SU-DHL-6 (cell line): ENCODE data around the gene PLAAT3.

Experiments
- H2AFZ ChIP-seq: fragments of 200-600 bp; sonication (generic); 2 replicates; pipeline ENCODE4 v1.6.1; 2014; ENCODE audit warnings: low read depth, mild to moderate bottlenecking, moderate library complexity, mixed read lengths, antibody characterized with exemption, low read length; ENCODE audit not compliant: severe bottlenecking
- H3F3A ChIP-seq: fragments of 200-600 bp; shearing (Covaris generic); 2 replicates; pipeline ENCODE4 v1.6.0; 2016; ENCODE audit warnings: antibody characterized with exemption, mild to moderate bottlenecking; ENCODE audit not compliant: insufficient read depth
- H3K27ac ChIP-seq: fragments of 200-600 bp; sonication (generic); 2 replicates; pipeline ENCODE4 v1.5.1; 2016; ENCODE audit warnings: low read depth, mild to moderate bottlenecking, low read length, moderate library complexity, mixed read lengths
- H3K27me3 ChIP-seq: fragments of 200-600 bp; sonication (generic), shearing (Covaris generic); 2 replicates; pipeline ENCODE4 v1.6.0; 2014; ENCODE audit warnings: mild to moderate bottlenecking, low read length
- H3K36me3 ChIP-seq: fragments of 200-600 bp; sonication (generic); 2 replicates; pipeline ENCODE4 v1.6.1; 2014; ENCODE audit warnings: mild to moderate bottlenecking, low read length, mixed read lengths
- H3K4me2 ChIP-seq: fragments of 300-600, 200-600 bp; shearing (Covaris generic), sonication (generic); 2 replicates; pipeline ENCODE4 v1.6.0; 2014; ENCODE audit warnings: low read length, low read depth, mild to moderate bottlenecking; ENCODE audit not compliant: poor library complexity, severe bottlenecking
- H3K4me3 ChIP-seq: fragments of 200-600 bp; sonication (generic); 2 replicates; pipeline ENCODE4 v1.5.1; 2014; ENCODE audit warnings: antibody characterized with exemption, low read length, mild to moderate bottlenecking, mixed read lengths; ENCODE audit not compliant: insufficient read depth, poor library complexity, severe bottlenecking
- H3K79me2 ChIP-seq: fragments of 200-600 bp; sonication (generic); 2 replicates; pipeline ENCODE4 v1.6.1; 2014; ENCODE audit warnings: mild to moderate bottlenecking, low read length, moderate library complexity; ENCODE audit not compliant: insufficient read depth
- H3K9ac ChIP-seq: fragments of 200-600 bp; sonication (generic); 2 replicates; pipeline ENCODE4 v1.7.0; 2014; ENCODE audit warnings: mild to moderate bottlenecking, low read length
- H3K9me2 ChIP-seq: fragments of 200-600 bp; sonication (generic); replicated peaks from 2 replicates; pipeline ENCODE4 v1.6.1; 2014; ENCODE audit warnings: low read length; ENCODE audit not compliant: insufficient read depth
- H3K9me3 ChIP-seq: fragments of 200-600 bp; sonication (generic); 2 replicates; pipeline ENCODE4 v1.6.1; 2014; ENCODE audit warnings: low read length, mixed read lengths; ENCODE audit not compliant: insufficient read depth
- H4K20me1 ChIP-seq: fragments of 200-600 bp; sonication (generic); 2 replicates; pipeline ENCODE4 v1.6.1; 2014; ENCODE audit warnings: low read depth, mild to moderate bottlenecking, antibody characterized with exemption, low read length, moderate library complexity, mixed read lengths
- EZH2phosphoT487 ChIP-seq: fragments of 200-600 bp; sonication (generic), shearing (Covaris generic); conservative IDR thresholded peaks from 2 replicates; pipeline ENCODE4 v1.6.1; 2018; ENCODE audit warnings: mild to moderate bottlenecking, antibody characterized with exemption, low read length, moderate library complexity, mixed read lengths
- TF ChIP-seq, protein P1 (sequence below): fragments of 200-600 bp; sonication (generic); IDR thresholded peaks from one replicate; pipeline ENCODE4 v1.5.1; 2017; ENCODE audit warnings: antibody characterized with exemption, mild to moderate bottlenecking, low read length, moderate library complexity; ENCODE audit not compliant: insufficient read depth, poor library complexity, severe bottlenecking

Gene PLAAT3

DNA sequence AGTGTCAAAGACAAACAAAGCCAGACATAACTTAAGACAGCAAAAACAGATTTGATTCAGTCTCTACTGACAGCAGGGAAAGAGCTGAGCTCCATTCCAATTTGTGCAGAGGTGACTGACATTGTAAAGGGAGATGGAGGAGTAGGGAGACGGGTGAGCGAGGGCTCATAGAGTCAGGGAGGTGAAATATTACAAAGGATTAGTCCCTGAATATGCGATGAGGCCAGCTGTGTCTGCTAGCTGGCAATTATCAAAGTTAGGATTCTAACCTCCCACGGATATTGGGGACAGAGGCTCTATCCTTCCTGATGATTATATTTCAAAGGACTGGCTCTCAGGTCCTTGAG, 59.4 kb downstream of the PLAAT3 start:
- Histone ChIP-seq H3K9me3 (no peaks in the 10 kb centered on the region), H3K36me3 (no peaks in the 10 kb centered on the region), H3F3A (no peaks in the 10 kb centered on the region), H3K27me3 (no peaks in the 10 kb centered on the region), H3K9ac (no peak overlapping the region), H3K79me2 (no peaks in the 10 kb centered on the region), H3K27ac (no peak overlapping the region), H4K20me1 (no peaks in the 10 kb centered on the region), H3K4me2 (no peak overlapping the region), H3K4me3 (no peak overlapping the region), H3K9me2 (no peaks in the 10 kb centered on the region), H2AFZ (no peak overlapping the region)
- TF ChIP-seq, protein P1, sequence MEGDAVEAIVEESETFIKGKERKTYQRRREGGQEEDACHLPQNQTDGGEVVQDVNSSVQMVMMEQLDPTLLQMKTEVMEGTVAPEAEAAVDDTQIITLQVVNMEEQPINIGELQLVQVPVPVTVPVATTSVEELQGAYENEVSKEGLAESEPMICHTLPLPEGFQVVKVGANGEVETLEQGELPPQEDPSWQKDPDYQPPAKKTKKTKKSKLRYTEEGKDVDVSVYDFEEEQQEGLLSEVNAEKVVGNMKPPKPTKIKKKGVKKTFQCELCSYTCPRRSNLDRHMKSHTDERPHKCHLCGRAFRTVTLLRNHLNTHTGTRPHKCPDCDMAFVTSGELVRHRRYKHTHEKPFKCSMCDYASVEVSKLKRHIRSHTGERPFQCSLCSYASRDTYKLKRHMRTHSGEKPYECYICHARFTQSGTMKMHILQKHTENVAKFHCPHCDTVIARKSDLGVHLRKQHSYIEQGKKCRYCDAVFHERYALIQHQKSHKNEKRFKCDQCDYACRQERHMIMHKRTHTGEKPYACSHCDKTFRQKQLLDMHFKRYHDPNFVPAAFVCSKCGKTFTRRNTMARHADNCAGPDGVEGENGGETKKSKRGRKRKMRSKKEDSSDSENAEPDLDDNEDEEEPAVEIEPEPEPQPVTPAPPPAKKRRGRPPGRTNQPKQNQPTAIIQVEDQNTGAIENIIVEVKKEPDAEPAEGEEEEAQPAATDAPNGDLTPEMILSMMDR, result no peak

- Histone ChIP-seq H2AFZ (peak overlapping the region; percentile 72), H3K9ac (no peak overlapping the region; the same call in 1 of the 2 replicates), H3K9me2 (no peaks in the 10 kb centered on the region), H3K4me3 (no peak overlapping the region), H3F3A (no peaks in the 10 kb centered on the region), H3K36me3 (no peaks in the 10 kb centered on the region), H3K27ac (no peak overlapping the region), H3K79me2 (no peaks in the 10 kb centered on the region), H4K20me1 (no peaks in the 10 kb centered on the region), H3K9me3 (no peaks in the 10 kb centered on the region), H3K4me2 (peak overlapping the region; percentile 36), H3K27me3 (no peaks in the 10 kb centered on the region)
- TF ChIP-seq EZH2phosphoT487, result no peak
- TF ChIP-seq, protein P1, result no peak
Measured at GRCh38 chr11:63553759-63554158, 60.5 kb downstream of the PLAAT3 start.

DNA sequence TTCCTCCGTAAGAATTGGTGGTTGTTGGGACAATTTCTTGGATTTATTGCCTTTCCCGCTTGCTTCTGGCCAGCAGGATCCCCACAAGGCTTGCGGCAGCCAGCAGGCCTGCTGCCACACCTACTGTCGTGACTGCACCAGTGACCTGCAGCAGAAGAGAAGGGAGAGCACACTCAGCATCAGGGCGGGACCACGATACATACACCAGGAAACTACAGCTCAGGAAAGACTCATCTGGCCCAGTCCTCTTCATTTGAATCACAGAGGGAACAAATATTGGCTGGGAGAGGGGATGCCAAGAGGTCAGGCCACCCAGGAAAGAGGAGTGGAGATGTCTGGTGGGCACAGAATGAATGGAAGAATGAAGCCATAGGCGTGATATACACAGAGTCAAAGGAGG, 61.3 kb downstream of the PLAAT3 start:
- Histone ChIP-seq H3K9me3 (no peaks in the 10 kb centered on the region), H2AFZ (no peak overlapping the region), H3K9ac (no peak overlapping the region), H3K4me3 (no peak overlapping the region), H3F3A (no peaks in the 10 kb centered on the region), H3K79me2 (no peaks in the 10 kb centered on the region), H4K20me1 (no peaks in the 10 kb centered on the region), H3K27ac (no peak overlapping the region), H3K4me2 (no peak overlapping the region), H3K27me3 (no peaks in the 10 kb centered on the region), H3K36me3 (no peaks in the 10 kb centered on the region), H3K9me2 (no peaks in the 10 kb centered on the region)
- TF ChIP-seq EZH2phosphoT487, result no peak
- TF ChIP-seq, protein P1, result no peak

- H3K4me2 ChIP-seq, result no peak overlapping the region
- no peaks in the 10 kb centered on the region for H3K9me2 ChIP-seq
- no peak overlapping the region for H3K9ac ChIP-seq
- H2AFZ ChIP-seq, result no peak overlapping the region
- H3K79me2 ChIP-seq, result no peaks in the 10 kb centered on the region
- H3K27ac ChIP-seq, result no peak overlapping the region
- no peaks in the 10 kb centered on the region for H3K9me3 ChIP-seq
- no peak overlapping the region for H3K4me3 ChIP-seq
- no peaks in the 10 kb centered on the region for H3F3A ChIP-seq
- H4K20me1 ChIP-seq, result no peaks in the 10 kb centered on the region
- TF ChIP-seq, protein P1, result no peak
- TF ChIP-seq EZH2phosphoT487, result no peak
- no peaks in the 10 kb centered on the region for H3K27me3 ChIP-seq
- H3K36me3 ChIP-seq, result no peaks in the 10 kb centered on the region
Measured at GRCh38 chr11:63551889-63552266, 62.4 kb downstream of the PLAAT3 start.
